WERI-Rb-1 (cell line): Measurements from ENCODE around the gene CDON.

Experiments
- DNase-seq: peaks from one replicate; pipeline ENCODE4 v3.0.0-alpha.2; 2020
- H3K27ac ChIP-seq: fragments of 250-450 bp; sonication (Bioruptor Pico); 2 replicates; pipeline ENCODE4 v1.5.1; 2020; ENCODE audit warnings: mild to moderate bottlenecking, moderate library complexity
- H3K27me3 ChIP-seq: fragments of 250-450 bp; sonication (Bioruptor Pico); 2 replicates; pipeline ENCODE4 v1.5.1; 2021; ENCODE audit warnings: mild to moderate bottlenecking, low read depth, moderate library complexity; ENCODE audit not compliant: insufficient read depth, severe bottlenecking
- H3K36me3 ChIP-seq: fragments of 250-450 bp; sonication (Bioruptor Pico); 2 replicates; pipeline ENCODE4 v1.5.1; 2020; ENCODE audit warnings: mild to moderate bottlenecking, moderate library complexity
- H3K4me3 ChIP-seq: 2 replicates; pipeline ENCODE4 v1.5.1; 2011; ENCODE audit warnings: low read depth, mild to moderate bottlenecking, control low read depth, low read length
- H3K9me3 ChIP-seq: fragments of 250-450 bp; sonication (Bioruptor Pico); 2 replicates; pipeline ENCODE4 v1.5.1; 2021; ENCODE audit warnings: mild to moderate bottlenecking, moderate library complexity; ENCODE audit not compliant: severe bottlenecking
- TF ChIP-seq, protein P1 (sequence below): IDR thresholded peaks from 2 replicates; pipeline ENCODE4 v1.5.1; 2011; ENCODE audit warnings: low read depth, mild to moderate bottlenecking, control low read depth, inconsistent platforms, low read length

Gene CDON

GRCh38 chr11:126101251-126101929, 38.7 kb upstream of the CDON start:
- TF ChIP-seq, protein P1, sequence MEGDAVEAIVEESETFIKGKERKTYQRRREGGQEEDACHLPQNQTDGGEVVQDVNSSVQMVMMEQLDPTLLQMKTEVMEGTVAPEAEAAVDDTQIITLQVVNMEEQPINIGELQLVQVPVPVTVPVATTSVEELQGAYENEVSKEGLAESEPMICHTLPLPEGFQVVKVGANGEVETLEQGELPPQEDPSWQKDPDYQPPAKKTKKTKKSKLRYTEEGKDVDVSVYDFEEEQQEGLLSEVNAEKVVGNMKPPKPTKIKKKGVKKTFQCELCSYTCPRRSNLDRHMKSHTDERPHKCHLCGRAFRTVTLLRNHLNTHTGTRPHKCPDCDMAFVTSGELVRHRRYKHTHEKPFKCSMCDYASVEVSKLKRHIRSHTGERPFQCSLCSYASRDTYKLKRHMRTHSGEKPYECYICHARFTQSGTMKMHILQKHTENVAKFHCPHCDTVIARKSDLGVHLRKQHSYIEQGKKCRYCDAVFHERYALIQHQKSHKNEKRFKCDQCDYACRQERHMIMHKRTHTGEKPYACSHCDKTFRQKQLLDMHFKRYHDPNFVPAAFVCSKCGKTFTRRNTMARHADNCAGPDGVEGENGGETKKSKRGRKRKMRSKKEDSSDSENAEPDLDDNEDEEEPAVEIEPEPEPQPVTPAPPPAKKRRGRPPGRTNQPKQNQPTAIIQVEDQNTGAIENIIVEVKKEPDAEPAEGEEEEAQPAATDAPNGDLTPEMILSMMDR = no peak
- DNase-seq = no peak
- Histone ChIP-seq H3K27me3 (no peaks in the 10 kb centered on the region), H3K36me3 (no peaks in the 10 kb centered on the region), H3K27ac (no peak overlapping the region), H3K4me3 (no peak overlapping the region), H3K9me3 (no peaks in the 10 kb centered on the region)

GRCh38 chr11:126100716-126101115, 38.0 kb upstream of the CDON start:
- no peaks in the 10 kb centered on the region for H3K9me3 ChIP-seq
- no peak overlapping the region for H3K27ac ChIP-seq
- H3K27me3 ChIP-seq = no peaks in the 10 kb centered on the region
- H3K4me3 ChIP-seq = no peak overlapping the region
- no peaks in the 10 kb centered on the region for H3K36me3 ChIP-seq
- TF ChIP-seq, protein P1 = no peak
- no peak for DNase-seq

- Histone ChIP-seq H3K36me3 (no peaks in the 10 kb centered on the region), H3K27ac (no peak overlapping the region), H3K9me3 (no peaks in the 10 kb centered on the region), H3K4me3 (no peak overlapping the region), H3K27me3 (no peaks in the 10 kb centered on the region)
- TF ChIP-seq, protein P1 = no peak
- no peak for DNase-seq
Observed at GRCh38 chr11:126098204-126098769, 35.6 kb upstream of the CDON start.

DNA sequence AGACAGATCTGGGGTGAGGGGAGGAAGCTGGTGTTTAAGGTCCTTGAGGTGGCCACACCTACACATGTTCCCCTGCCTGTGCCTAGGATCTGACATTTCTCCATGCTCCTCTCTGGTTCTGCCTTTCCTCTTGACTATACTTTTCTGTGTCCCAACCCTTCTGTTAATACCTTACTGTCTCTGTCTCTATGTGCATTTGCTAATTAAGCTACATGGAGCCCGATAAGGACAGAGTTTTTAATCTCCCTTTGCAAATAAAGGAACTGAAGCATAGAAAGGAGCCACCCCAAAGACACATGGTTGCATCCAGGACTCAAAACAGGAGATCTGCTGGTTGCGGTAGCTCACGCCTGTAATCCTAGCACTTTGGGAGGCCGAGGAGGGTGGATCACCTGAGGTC, 33.1 kb upstream of the CDON start:
- Histone ChIP-seq H3K36me3 (no peaks in the 10 kb centered on the region), H3K27ac (no peak overlapping the region), H3K9me3 (no peaks in the 10 kb centered on the region), H3K4me3 (no peak overlapping the region), H3K27me3 (no peaks in the 10 kb centered on the region)
- TF ChIP-seq, protein P1 = no peak
- peak; percentile 28 for DNase-seq

- no peaks in the 10 kb centered on the region for H3K36me3 ChIP-seq
- no peaks in the 10 kb centered on the region for H3K27me3 ChIP-seq
- TF ChIP-seq, protein P1 = no peak
- no peaks in the 10 kb centered on the region for H3K9me3 ChIP-seq
- no peak for DNase-seq
- no peak overlapping the region for H3K4me3 ChIP-seq
- no peak overlapping the region for H3K27ac ChIP-seq
Observed at GRCh38 chr11:126090452-126090851, 27.8 kb upstream of the CDON start.

- no peaks in the 10 kb centered on the region for H3K27me3 ChIP-seq
- H3K9me3 ChIP-seq = no peaks in the 10 kb centered on the region
- DNase-seq = no peak
- H3K4me3 ChIP-seq = no peak overlapping the region
- TF ChIP-seq, protein P1 = no peak
- no peaks in the 10 kb centered on the region for H3K36me3 ChIP-seq
- no peak overlapping the region for H3K27ac ChIP-seq
Observed at GRCh38 chr11:126088999-126089398, 26.3 kb upstream of the CDON start.
